ENCODE data around the gene ZBTB22.
A peak's percentile ranks its signal among the peaks of the same experiment; 100 is the strongest.

Gene ZBTB22

GRCh38 chr6:33323623-33323948 lies 6.0 kb upstream of the ZBTB22 start:
- no peak for DNase-seq

DNA sequence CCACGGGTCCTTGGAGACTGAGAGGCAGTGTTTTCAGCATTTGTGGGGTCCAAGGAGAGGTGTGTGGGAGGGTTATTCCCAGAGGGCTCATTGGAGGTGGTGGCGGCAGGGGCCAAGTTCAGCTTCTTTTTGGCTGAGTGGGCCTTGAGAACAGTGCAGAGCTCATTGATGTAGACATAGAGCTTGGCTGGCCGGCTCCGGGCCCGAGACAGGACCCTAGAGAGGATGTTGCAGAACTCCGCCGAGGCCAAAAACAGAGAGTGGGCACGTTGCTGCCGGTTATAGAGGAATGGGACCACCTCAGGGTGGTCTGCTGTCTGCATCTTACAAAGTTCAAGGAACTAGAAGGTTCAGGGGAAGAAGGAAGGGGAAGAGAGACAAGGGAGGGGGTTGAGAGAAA lies 3.7 kb upstream of the ZBTB22 start:
- DNase-seq = no peak

DNA sequence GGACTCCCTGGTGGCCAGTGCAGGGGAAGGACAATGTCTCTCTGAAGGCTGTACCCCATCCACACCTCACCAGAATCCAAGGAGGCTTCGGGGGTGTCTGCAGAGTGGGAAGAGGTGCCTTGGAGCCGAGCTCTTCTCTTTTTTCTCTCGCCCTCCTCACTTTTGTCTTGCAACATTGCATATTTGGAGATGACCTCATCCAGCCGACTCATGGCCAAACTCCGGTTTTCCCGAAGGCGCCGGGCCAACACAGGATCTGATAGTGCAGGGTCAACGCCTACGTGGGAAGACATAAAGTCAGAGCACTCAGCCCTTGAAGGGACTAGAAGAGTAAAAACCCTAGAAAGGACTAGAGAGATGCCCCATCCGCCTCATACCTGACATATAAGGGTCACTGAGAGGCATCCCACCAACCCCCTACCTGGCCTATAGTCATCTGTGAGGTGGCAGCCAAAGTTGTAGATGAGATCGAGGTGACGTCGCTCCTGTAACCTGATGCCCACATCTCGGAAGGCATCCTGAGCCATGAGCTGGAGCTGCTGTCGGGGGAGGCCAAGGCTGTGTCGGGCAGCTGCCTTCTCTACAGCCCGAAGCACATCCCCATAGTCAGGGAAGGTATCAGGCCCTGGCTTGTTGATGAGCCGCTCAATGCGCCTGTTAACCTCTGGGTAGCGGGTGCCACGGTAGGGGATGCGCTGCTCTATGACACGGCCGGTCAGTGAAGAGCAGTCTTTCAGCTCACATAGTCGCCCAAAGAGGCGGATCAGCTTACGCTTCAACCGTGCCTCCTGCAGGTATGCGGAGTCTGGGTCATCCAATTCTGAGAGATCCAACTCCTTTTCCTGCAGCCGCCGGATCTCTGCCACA lies 3.0 kb upstream of the ZBTB22 start:
- no peak for DNase-seq

GRCh38 chr6:33319939-33320314 lies 2.4 kb upstream of the ZBTB22 start:
- DNase-seq = no peak

DNA sequence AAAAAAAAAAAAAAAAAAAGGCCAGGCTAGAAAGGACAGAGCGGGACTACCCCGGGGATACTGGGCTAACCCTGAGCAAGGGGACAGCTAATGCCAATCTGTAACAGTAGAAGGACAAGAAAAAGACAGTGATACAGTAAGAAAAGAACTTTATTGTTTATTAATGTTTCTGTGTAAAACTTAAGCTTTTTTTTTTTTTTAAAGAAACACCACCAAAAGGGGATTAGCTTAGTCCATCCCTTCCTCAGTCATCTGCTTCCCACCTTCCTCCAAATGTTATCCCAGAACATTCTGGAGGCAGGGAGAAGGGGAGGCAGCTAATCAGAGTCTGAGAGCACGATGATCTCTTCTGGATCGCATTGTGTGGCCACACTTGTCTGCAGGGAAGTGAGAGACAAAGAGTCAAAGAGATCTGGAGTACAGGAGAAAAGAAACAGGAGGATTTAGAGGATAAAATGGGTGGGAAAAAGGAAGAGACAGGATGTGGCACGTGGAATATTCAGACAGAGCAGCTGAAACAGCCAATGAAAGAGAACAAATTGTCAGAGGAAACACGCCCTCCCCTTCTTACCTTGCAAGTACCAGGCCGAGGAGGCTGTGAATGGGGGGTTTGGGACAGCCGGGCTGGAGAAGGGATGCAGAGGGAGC lies 1.0 kb upstream of the ZBTB22 start:
- no peak for DNase-seq

DNA sequence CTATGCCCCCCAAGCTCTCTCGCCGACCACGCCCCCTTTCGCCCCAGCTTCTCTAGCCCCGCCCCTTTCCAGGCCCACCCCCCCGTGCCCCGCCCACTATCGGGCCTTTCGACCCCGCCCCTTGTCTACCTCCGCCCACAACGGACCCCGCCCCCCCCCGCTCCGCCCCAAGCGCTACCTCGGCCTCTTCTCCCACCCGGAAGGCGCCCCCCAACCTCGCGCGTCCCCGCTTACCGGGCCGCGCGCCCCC lies 200 bp downstream of the ZBTB22 start:
- DNase-seq = no peak

- no peak for DNase-seq
These were observed 733 bp downstream of the ZBTB22 start for GRCh38 chr6:33316603-33317418.

DNA sequence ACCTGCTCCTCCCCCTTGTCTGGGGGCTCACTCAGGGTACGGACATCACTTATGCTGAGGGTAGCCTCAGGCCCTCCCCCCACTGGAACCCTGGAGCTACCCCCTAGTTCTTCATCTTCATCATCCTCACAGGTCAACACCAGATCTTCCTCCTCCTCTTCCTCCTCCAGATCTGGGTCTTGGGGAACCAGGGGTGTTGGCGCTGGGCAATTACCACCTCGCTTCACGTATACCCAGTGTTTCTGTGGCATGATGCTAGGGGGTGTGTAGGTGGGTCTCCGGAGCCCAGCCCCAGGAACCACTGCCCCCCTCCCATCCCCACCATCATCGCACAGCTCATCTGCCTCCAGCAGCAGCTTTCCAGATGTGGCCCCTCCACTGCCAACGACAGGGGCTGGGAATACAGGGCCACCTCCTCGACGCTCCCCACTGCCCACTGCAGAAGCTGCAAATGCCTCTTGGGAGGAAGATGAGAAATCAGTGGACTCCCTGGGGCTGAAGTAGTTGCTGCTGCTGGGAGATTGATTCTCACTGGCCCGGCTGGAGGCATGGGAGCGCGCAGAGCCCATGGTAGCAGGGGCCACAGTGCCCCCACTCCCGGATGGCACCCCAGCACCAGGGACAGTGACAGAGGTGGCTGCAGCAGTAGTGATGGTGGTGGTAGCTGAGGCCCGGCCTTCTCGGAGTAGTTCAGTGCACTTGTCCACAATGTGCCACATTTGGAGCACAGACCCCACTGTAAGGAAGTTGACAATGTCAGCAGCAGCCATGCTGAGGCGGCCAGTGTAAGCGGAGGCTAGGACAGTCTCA lies 1.5 kb downstream of the ZBTB22 start:
- DNase-seq = no peak

- no peak for DNase-seq
These were observed 2.4 kb downstream of the ZBTB22 start for GRCh38 chr6:33314943-33315792.

DNA sequence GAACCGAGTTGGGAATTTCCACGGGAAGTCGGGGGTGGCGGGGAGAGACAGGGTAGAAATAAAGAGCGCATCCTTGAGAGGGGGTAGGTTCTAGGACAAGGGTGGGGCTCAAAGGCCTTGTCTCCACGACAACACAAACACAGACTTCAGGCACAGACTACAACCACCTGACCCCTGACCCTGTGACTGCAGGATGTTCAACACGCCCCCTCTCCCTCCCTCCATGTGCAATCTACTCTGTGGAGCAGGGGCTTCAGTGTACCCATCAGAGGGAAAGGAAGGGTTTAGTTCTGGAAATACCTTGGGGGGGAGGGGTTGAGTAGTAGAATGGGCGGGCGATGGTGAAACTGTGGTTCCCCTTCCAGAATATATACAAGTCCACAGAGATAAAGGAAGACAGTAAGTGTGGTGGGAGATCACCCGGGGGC lies 3.0 kb downstream of the ZBTB22 start:
- no peak for DNase-seq

- no peak for DNase-seq
These were observed 3.6 kb downstream of the ZBTB22 start, which contains the start of gene TAPBP for GRCh38 chr6:33313709-33314514. Gene TAPBP (minus strand): TSS chr6:33314078. CDS start chr6:33314041, 37 bp downstream.

GRCh38 chr6:33313105-33313708 lies 4.3 kb downstream of the ZBTB22 start:
- DNase-seq = no peak

- peak; percentile 89 for DNase-seq
These were observed 5.0 kb downstream of the ZBTB22 start for GRCh38 chr6:33312361-33313104.

DNA sequence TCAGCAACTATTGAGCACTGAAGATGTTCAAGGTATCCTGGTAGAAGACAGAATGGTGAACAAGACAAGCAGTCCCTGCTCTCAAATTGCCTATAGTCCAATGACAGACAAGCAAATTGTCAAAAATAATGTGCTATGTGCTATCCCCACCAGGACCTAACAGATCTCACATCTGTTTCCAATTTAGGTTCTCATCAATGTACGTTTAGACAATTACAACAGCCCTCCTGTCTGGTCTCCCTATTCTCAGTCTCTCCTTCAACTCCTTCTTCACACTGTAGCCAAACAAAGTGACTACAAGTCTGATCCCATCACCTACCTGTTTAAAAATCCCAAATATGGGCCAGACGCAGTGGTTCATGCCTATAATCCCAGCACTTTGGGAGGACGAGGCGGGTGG lies 11.2 kb downstream of the ZBTB22 start:
- DNase-seq = no peak

- no peak for DNase-seq
These were observed 12.5 kb downstream of the ZBTB22 start for GRCh38 chr6:33305052-33305451.

DNA sequence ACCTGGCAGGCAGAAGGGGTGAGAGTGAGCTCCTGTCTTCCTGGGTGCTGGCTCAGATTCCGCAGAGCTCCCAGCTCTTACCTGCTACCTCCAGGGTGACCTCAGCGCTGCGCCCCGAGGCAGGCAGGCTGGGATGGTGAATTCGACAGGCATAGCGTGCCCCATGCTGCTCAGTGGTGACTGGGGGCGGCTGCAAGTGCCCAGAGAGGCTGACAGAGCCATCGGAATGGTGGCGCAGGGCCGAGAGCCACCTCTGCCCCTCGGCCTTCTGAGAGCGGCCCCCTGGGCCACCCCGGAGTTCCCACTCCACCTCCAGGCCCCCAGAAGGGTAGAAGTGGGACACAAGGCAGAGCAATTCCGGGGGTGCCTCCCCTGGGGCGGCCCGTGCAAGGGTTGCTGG lies 13.3 kb downstream of the ZBTB22 start:
- no peak for DNase-seq

GRCh38 chr6:33301877-33302276 lies 15.7 kb downstream of the ZBTB22 start:
- no peak for DNase-seq

DNA sequence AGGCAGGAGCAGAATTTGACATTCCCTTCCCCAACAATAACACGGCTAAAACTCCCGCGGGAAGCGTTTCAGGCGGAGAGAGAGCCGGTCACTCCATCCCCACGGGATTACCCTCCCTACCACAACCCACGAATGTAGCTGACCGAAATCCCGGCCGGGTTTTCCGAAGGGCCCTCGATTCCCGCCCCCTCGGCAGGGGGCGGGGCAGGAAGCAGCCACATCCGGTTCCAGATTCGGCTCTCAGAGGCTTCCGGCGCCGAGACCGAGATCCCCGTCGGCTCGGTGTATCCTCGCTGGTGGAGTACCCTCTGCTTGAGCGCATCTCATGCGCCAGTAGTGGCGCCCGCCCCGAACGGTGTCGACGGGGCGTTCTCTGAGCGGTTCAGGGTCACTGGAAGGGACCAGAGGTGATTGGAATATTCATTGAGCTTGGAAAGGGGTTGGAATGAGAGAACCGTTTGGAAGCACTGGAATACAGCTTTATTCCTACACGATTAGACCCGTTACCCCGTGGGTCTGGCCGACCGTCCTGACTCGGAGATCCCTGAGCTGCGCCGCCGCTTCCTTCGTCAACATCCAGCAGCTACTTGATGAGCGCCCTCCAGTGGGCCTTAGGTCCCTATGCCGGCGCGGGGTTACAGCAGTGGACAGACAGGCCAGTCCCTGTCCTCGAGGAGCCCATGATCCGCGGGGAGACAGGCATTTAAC lies 18.2 kb downstream of the ZBTB22 start:
- peak; percentile 91 for DNase-seq

DNA sequence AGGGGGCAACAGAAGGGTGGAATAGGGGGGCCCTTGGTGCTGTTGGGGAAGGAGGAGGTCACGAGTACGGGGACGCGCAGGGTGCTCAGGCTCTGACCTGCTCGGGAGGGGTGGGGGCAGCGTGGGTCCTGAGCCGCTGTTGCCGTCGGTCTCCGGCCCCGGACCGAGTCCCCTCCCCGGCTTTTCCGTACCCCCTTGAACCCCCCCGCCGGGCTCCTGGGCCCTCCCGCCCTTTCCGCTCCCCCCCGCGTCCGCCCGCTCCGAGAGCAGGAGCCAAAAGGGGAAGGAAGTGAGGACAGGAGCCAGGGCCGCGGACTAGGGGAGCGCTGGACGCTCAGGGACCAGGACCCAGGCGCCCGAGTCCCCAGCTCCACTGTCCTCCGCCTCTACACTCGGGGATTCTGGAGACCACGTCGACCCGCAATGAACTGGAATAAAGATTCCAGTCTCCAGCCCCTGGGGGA lies 18.7 kb downstream of the ZBTB22 start, which contains the start of gene RGL2:
Gene RGL2, minus strand, starts transcription at position 170 of the 464 bp plus-strand sequence. CDS start 332 bp downstream, outside the sequence.
- DNase-seq = peak; percentile 47
